Stomach smooth muscle (tissue), 2 donors: ENCODE measurements around the gene PCDH10.

Source experiments
- H3K27ac ChIP-seq: one replicate; pipeline ENCODE4 v1.7.0; 2013; ENCODE audit warnings: mild to moderate bottlenecking, low read length, inconsistent platforms
- H3K27me3 ChIP-seq, 2 donors: one replicate each; pipeline ENCODE4 v1.7.0; 2013; ENCODE audit warnings: low read length in 2 of 2; ENCODE audit not compliant: insufficient read depth in 2 of 2, control insufficient read depth in 1 of 2
- H3K36me3 ChIP-seq, 2 donors: one replicate each; pipeline ENCODE4 v1.7.0; 2013; ENCODE audit warnings: low read length in 2 of 2; ENCODE audit not compliant: control insufficient read depth in 2 of 2, insufficient read depth in 2 of 2
- H3K4me1 ChIP-seq: one replicate; pipeline ENCODE4 v1.7.0; 2013; ENCODE audit warnings: low read length; ENCODE audit not compliant: control insufficient read depth, insufficient read depth
- H3K4me3 ChIP-seq, 2 donors: one replicate each; pipeline ENCODE4 v1.7.0; 2013; ENCODE audit warnings: low read length in 2 of 2
- H3K9ac ChIP-seq, 2 donors: one replicate each; pipeline ENCODE4 v1.7.0; 2013; ENCODE audit warnings: low read length in 2 of 2, mild to moderate bottlenecking in 1 of 2
- H3K9me3 ChIP-seq, 2 donors: one replicate each; pipeline ENCODE4 v1.7.0; 2013; ENCODE audit warnings: low read length in 2 of 2; ENCODE audit not compliant: control insufficient read depth in 2 of 2
- donor health status: healthy.
- donor health status: Pancreatic carcinoma.

Gene PCDH10

GRCh38 chr4:133148690-133149363 is at the start of gene PCDH10:
Gene PCDH10 (plus strand): TSS chr4:133149294. CDS start chr4:133150141, 847 bp downstream.
- Histone ChIP-seq H3K36me3 (no peaks in the 10 kb centered on the region), H3K4me1 (peaks cover 44% of the 10 kb centered on the region), H3K9ac (peak within 1 kb of the TSS; percentile 39 to 58), H3K9me3 (no peaks in the 10 kb centered on the region), H3K27ac (peak within 1 kb of the TSS; percentile 11), H3K4me3 (peak within 1 kb of the TSS; percentile 81 to 91), H3K27me3 (peaks cover 5 to 15% of the 10 kb centered on the region in 2 donors)

- H3K4me3 ChIP-seq: no peak overlapping the region
- H3K9me3 ChIP-seq: no peaks in the 10 kb centered on the region
- no peaks in the 10 kb centered on the region for H3K4me1 ChIP-seq
- H3K36me3 ChIP-seq: no peaks in the 10 kb centered on the region
- H3K27me3 ChIP-seq: no peaks in the 10 kb centered on the region
- no peak overlapping the region for H3K9ac ChIP-seq
- no peak overlapping the region for H3K27ac ChIP-seq
Observed at GRCh38 chr4:133102043-133102442, 47.1 kb upstream of the PCDH10 start.

- Histone ChIP-seq H3K9me3 (no peaks in the 10 kb centered on the region), H3K36me3 (no peaks in the 10 kb centered on the region), H3K9ac (no peak overlapping the region), H3K27me3 (no peaks in the 10 kb centered on the region), H3K27ac (no peak overlapping the region), H3K4me1 (no peaks in the 10 kb centered on the region), H3K4me3 (no peak overlapping the region)
Observed at GRCh38 chr4:133102612-133103409, 46.3 kb upstream of the PCDH10 start.

- no peaks in the 10 kb centered on the region for H3K36me3 ChIP-seq
- no peaks in the 10 kb centered on the region for H3K27me3 ChIP-seq
- H3K27ac ChIP-seq: no peak overlapping the region
- H3K9me3 ChIP-seq: no peaks in the 10 kb centered on the region
- H3K9ac ChIP-seq: no peak overlapping the region
- no peak overlapping the region for H3K4me3 ChIP-seq
- no peaks in the 10 kb centered on the region for H3K4me1 ChIP-seq
Observed at GRCh38 chr4:133112641-133113040, 36.5 kb upstream of the PCDH10 start.

- Histone ChIP-seq H3K9me3 (no peaks in the 10 kb centered on the region), H3K4me3 (no peak overlapping the region), H3K36me3 (no peaks in the 10 kb centered on the region), H3K9ac (no peak overlapping the region), H3K4me1 (no peaks in the 10 kb centered on the region), H3K27ac (no peak overlapping the region), H3K27me3 (no peaks in the 10 kb centered on the region)
Observed at GRCh38 chr4:133124746-133125145, 24.3 kb upstream of the PCDH10 start.

GRCh38 chr4:133127500-133127899 is 21.6 kb upstream of the PCDH10 start:
- H3K27me3 ChIP-seq: no peaks in the 10 kb centered on the region
- no peaks in the 10 kb centered on the region for H3K36me3 ChIP-seq

GRCh38 chr4:133129237-133129636 is 19.9 kb upstream of the PCDH10 start:
- Histone ChIP-seq H3K36me3 (no peaks in the 10 kb centered on the region), H3K4me3 (no peak overlapping the region), H3K9ac (no peak overlapping the region), H3K9me3 (no peaks in the 10 kb centered on the region), H3K27me3 (no peaks in the 10 kb centered on the region), H3K4me1 (no peaks in the 10 kb centered on the region), H3K27ac (no peak overlapping the region)

More at GRCh38 chr4:133127500-133127899, 21.6 kb upstream of the PCDH10 start:
- Histone ChIP-seq H3K27ac (no peak overlapping the region), H3K9me3 (no peaks in the 10 kb centered on the region), H3K9ac (no peak overlapping the region), H3K4me3 (no peak overlapping the region), H3K4me1 (no peaks in the 10 kb centered on the region)

GRCh38 chr4:133130171-133130570 is 18.9 kb upstream of the PCDH10 start:
- H3K9me3 ChIP-seq: no peaks in the 10 kb centered on the region
- H3K27ac ChIP-seq: no peak overlapping the region
- H3K4me3 ChIP-seq: no peak overlapping the region
- no peaks in the 10 kb centered on the region for H3K4me1 ChIP-seq
- no peaks in the 10 kb centered on the region for H3K36me3 ChIP-seq
- H3K9ac ChIP-seq: no peak overlapping the region
- no peaks in the 10 kb centered on the region for H3K27me3 ChIP-seq

GRCh38 chr4:133131829-133132460 is 17.1 kb upstream of the PCDH10 start:
- no peak overlapping the region for H3K27ac ChIP-seq
- H3K9ac ChIP-seq: no peak overlapping the region
- no peak overlapping the region for H3K4me3 ChIP-seq
- H3K27me3 ChIP-seq: no peaks in the 10 kb centered on the region
- H3K9me3 ChIP-seq: no peaks in the 10 kb centered on the region
- H3K36me3 ChIP-seq: no peaks in the 10 kb centered on the region
- H3K4me1 ChIP-seq: no peaks in the 10 kb centered on the region

GRCh38 chr4:133136833-133137232 is 12.3 kb upstream of the PCDH10 start:
- H3K4me1 ChIP-seq: no peaks in the 10 kb centered on the region
- H3K36me3 ChIP-seq: no peaks in the 10 kb centered on the region
- H3K27me3 ChIP-seq: no peaks in the 10 kb centered on the region
- H3K9me3 ChIP-seq: no peaks in the 10 kb centered on the region
- H3K4me3 ChIP-seq: no peak overlapping the region
- H3K27ac ChIP-seq: no peak overlapping the region
- H3K9ac ChIP-seq: no peak overlapping the region
